HG03039 (cell line): ENCODE data around the gene GCNT3.

Source experiments
- ATAC-seq: cut with Tn5 transposase; IDR thresholded peaks from one replicate; pipeline ENCODE4 v1.9.1; 2021; ENCODE audit warnings: mild to moderate bottlenecking, moderate library complexity; ENCODE audit not compliant: unreplicated experiment

GCNT3 gene

GRCh38 chr15:59611276-59612260 is at the start of gene GCNT3:
Gene GCNT3 (plus strand): TSS chr15:59611783. CDS start chr15:59618239, 6,456 bp downstream.
- ATAC-seq: no peak

GRCh38 chr15:59562448-59563186 is 49.0 kb upstream of the GCNT3 start:
- no peak for ATAC-seq

GRCh38 chr15:59565299-59565698 is 46.3 kb upstream of the GCNT3 start:
- ATAC-seq: no peak

- ATAC-seq: no peak
These were observed 44.3 kb upstream of the GCNT3 start for GRCh38 chr15:59567324-59567723.

- ATAC-seq: no peak
These were observed 42.1 kb upstream of the GCNT3 start for GRCh38 chr15:59569477-59569876.

- ATAC-seq: no peak
These were observed 41.3 kb upstream of the GCNT3 start for GRCh38 chr15:59570315-59570714.

- no peak for ATAC-seq
These were observed 40.0 kb upstream of the GCNT3 start for GRCh38 chr15:59571606-59572005.

GRCh38 chr15:59583088-59583487 is 28.5 kb upstream of the GCNT3 start:
- no peak for ATAC-seq

- no peak for ATAC-seq
These were observed 24.3 kb upstream of the GCNT3 start for GRCh38 chr15:59587085-59587826.

GRCh38 chr15:59590027-59590426 is 21.6 kb upstream of the GCNT3 start:
- ATAC-seq: no peak

GRCh38 chr15:59591356-59591755 is 20.2 kb upstream of the GCNT3 start:
- ATAC-seq: no peak

- ATAC-seq: no peak
These were observed 17.1 kb upstream of the GCNT3 start for GRCh38 chr15:59594493-59594942.

GRCh38 chr15:59594991-59595390 is 16.6 kb upstream of the GCNT3 start:
- no peak for ATAC-seq

- ATAC-seq: no peak
These were observed 16.1 kb upstream of the GCNT3 start for GRCh38 chr15:59595434-59595915.

- ATAC-seq: no peak
These were observed 14.9 kb upstream of the GCNT3 start for GRCh38 chr15:59596640-59597039.

- no peak for ATAC-seq
These were observed 13.1 kb upstream of the GCNT3 start for GRCh38 chr15:59598461-59598860.

- no peak for ATAC-seq
These were observed 5.6 kb upstream of the GCNT3 start for GRCh38 chr15:59605994-59606393.

- ATAC-seq: no peak
These were observed 1.6 kb upstream of the GCNT3 start for GRCh38 chr15:59609730-59610712.

GRCh38 chr15:59614153-59614552 is 2.6 kb downstream of the GCNT3 start:
- ATAC-seq: no peak

GRCh38 chr15:59615661-59616060 is 4.1 kb downstream of the GCNT3 start:
- ATAC-seq: no peak
